MM.1S (cell line): ENCODE measurements around the gene MNT.

Experiments
- EZH2 ChIP-seq: fragments of 300-600 bp; sonication (generic); optimal IDR thresholded peaks from 2 replicates; pipeline ENCODE3; 2017; ENCODE audit warnings: low read depth, mild to moderate bottlenecking, antibody characterized with exemption, low read length, mixed read lengths
- TF ChIP-seq, protein P1 (sequence below): fragments of 300-600 bp; sonication (generic); IDR thresholded peaks from 2 replicates; pipeline ENCODE4 v1.5.1; 2016; ENCODE audit warnings: antibody characterized with exemption, low read length, mixed read lengths

DNA sequence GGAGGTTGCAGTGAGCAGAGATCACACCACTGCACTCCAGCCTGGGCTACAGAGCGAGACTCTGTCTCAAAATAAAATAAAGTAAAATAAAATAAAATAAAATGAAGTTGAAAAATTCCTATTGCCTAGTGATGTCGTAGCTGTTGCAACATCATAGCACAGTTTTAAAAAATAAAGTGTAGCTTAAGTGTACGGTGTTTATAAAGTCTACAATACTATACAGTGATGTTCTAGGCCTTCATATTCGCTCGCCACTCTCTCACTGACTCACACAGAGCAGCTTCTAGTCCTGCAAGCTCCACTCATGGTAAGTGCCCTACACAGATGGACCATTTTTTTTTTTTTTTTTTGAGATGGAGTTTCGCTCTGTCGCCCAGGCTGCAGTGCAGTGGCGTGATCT lies 43.5 kb upstream of the MNT start:
- no peak for TF ChIP-seq EZH2
- TF ChIP-seq, protein P1, sequence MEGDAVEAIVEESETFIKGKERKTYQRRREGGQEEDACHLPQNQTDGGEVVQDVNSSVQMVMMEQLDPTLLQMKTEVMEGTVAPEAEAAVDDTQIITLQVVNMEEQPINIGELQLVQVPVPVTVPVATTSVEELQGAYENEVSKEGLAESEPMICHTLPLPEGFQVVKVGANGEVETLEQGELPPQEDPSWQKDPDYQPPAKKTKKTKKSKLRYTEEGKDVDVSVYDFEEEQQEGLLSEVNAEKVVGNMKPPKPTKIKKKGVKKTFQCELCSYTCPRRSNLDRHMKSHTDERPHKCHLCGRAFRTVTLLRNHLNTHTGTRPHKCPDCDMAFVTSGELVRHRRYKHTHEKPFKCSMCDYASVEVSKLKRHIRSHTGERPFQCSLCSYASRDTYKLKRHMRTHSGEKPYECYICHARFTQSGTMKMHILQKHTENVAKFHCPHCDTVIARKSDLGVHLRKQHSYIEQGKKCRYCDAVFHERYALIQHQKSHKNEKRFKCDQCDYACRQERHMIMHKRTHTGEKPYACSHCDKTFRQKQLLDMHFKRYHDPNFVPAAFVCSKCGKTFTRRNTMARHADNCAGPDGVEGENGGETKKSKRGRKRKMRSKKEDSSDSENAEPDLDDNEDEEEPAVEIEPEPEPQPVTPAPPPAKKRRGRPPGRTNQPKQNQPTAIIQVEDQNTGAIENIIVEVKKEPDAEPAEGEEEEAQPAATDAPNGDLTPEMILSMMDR: no peak
